ENCODE data around the gene EXOC6B. TPM values are rescaled to one million over a fixed set of nuclear protein-coding genes. Genes with fewer than 3 reads are reported as not detected.

EXOC6B gene
- total RNA-seq, 1 experiment from 2014 or later: 33.7 TPM

DNA sequence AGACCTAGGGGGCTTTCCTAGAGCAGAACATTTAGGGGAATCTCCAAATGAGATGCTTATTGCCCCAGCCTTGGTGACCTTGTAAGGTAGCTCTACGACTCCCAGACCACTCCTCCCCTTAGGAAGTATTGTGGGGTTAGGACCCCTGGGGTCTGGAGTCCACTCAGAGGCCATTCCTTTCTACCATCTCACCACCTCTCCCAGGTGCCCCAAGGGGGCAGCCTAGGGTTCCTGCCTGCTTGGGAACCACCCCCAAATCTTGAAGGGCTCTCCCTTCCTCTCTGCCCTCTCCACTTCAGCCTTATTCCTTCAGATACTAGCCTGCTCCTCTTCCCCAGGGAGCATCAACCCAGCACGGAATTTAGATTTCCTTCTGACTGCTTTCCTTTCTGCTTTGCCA, 17.5 kb upstream of the EXOC6B start (continued):
- TF ChIP-seq ZNF416 (CRISPR knock-in tag; IDR thresholded peaks at IDR 0.05): no peak
- no peak for TF ChIP-seq RORB (CRISPR knock-in tag; IDR thresholded peaks at IDR 0.05)
- TF ChIP-seq EMX1 (CRISPR knock-in tag; IDR thresholded peaks at IDR 0.05): no peak
- no peak for TF ChIP-seq MYBL2 (CRISPR knock-in tag; IDR thresholded peaks at IDR 0.05)
- no peak for TF ChIP-seq ZNF138 (CRISPR knock-in tag; conservative IDR thresholded peaks at IDR 0.05)
- TF ChIP-seq GRHL2 (CRISPR knock-in tag; IDR thresholded peaks at IDR 0.05; ENCODE audit: insufficient replicate concordance, severe bottlenecking): no peak
- TF ChIP-seq NFATC4 (CRISPR knock-in tag; IDR thresholded peaks at IDR 0.05): no peak
- TF ChIP-seq NR2C2 (CRISPR knock-in tag; IDR thresholded peaks at IDR 0.05): no peak
- no peak for TF ChIP-seq TEAD1 (CRISPR knock-in tag; IDR thresholded peaks at IDR 0.05)
- no peak for TF ChIP-seq ZBTB21 (CRISPR knock-in tag; IDR thresholded peaks at IDR 0.05; ENCODE audit: borderline replicate concordance)
- TF ChIP-seq ZNF396 (CRISPR knock-in tag; IDR thresholded peaks at IDR 0.05; ENCODE audit: borderline replicate concordance): no peak
- TF ChIP-seq, protein P1, sequence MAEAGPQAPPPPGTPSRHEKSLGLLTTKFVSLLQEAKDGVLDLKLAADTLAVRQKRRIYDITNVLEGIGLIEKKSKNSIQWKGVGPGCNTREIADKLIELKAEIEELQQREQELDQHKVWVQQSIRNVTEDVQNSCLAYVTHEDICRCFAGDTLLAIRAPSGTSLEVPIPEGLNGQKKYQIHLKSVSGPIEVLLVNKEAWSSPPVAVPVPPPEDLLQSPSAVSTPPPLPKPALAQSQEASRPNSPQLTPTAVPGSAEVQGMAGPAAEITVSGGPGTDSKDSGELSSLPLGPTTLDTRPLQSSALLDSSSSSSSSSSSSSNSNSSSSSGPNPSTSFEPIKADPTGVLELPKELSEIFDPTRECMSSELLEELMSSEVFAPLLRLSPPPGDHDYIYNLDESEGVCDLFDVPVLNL (CRISPR knock-in tag; IDR thresholded peaks at IDR 0.05; ENCODE audit: borderline replicate concordance, low read depth): no peak

DNA sequence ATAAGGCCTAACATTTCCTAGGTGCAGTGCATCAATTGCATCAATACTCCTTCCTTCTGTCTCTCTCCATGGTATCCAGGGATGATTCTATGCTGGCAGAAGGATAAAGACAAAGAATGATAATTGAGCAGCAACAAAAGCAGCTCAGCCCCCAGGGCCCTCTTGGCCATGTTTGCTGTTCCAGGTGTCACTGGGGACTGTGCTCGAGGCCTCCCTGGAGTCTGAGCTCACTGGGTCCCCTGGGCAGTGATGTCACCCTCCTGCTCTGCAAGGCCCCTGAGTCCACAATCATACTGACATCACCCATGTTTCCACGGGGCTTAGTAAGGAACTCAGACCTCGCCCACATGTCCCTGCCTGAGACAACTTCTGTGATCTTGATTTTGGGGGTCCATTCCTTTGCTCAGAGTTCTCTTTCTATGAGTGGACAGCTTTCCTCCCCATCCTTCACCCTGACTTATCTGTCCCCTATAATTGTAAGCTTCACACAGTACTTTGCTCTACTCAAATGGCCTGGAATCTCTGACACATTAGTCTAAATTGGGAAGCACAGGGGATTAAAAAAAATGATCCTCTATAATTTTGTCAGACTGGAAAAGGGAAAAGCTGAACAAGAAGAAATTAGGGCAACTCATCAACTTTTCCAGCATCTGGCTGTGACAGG, 15.8 kb upstream of the EXOC6B start:
- DNase-seq (ENCODE audit: low spot score) (no peak), ATAC-seq (no peak)
- POLR2A ChIA-PET: no interaction called here
- H3K4me3 Mint-ChIP-seq: no peak overlapping the region
- H3K36me3 Mint-ChIP-seq: no peaks in the 10 kb centered on the region
- CTCF ChIA-PET: interaction anchor here (1.2 to 2.8 kb wide), 3 partner anchors 22 to 46 kb away, joined by 3 to 9 read pairs (median 7); partner anchors contain the start of gene SPR
- TF ChIP-seq ZNF263 (CRISPR knock-in tag; IDR thresholded peaks at IDR 0.05; ENCODE audit: low read depth) (no peak), GRHL2 (CRISPR knock-in tag; IDR thresholded peaks at IDR 0.05; ENCODE audit: insufficient replicate concordance, severe bottlenecking) (no peak), SOX15 (CRISPR knock-in tag; IDR thresholded peaks at IDR 0.05) (no peak), ZNF396 (CRISPR knock-in tag; IDR thresholded peaks at IDR 0.05; ENCODE audit: borderline replicate concordance) (no peak), ESRRA (CRISPR knock-in tag; IDR thresholded peaks at IDR 0.05; ENCODE audit: borderline replicate concordance) (no peak), ZNF232 (CRISPR knock-in tag; IDR thresholded peaks at IDR 0.05) (no peak), ZNF219 (CRISPR knock-in tag; IDR thresholded peaks at IDR 0.05; ENCODE audit: borderline replicate concordance) (no peak), NR3C1 (CRISPR knock-in tag; conservative IDR thresholded peaks at IDR 0.05; ENCODE audit: low read depth) (no peak), CBFB (CRISPR knock-in tag; IDR thresholded peaks at IDR 0.05; ENCODE audit: low read depth) (no peak)
- H3K4me1 Mint-ChIP-seq: peaks cover 7% of the 10 kb centered on the region
- H3K27me3 Mint-ChIP-seq (ENCODE audit: low read depth): no peaks in the 10 kb centered on the region
- H3K27ac Mint-ChIP-seq: no peak overlapping the region
- no peaks in the 10 kb centered on the region for H3K9me3 Mint-ChIP-seq

DNA sequence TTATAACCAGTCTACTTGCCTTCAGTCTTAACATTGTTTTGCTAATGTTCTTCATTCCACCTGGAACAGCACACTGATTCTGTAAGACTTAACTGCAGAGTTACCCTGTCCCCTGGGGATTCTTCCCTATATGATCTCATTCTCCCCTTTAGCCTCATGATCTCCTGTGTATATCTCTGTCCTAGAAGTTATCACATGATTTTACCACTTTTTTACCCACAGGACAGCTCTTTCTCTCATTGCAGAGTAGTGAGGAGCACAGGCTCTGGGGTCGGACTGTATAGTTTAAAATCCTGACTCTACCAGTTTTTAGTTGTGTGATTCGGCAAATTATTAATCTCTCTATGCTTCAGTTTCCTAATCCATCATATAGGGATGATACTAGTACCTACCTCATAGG, 14.2 kb upstream of the EXOC6B start:
- no peak for DNase-seq (ENCODE audit: low spot score)
- no peak for ATAC-seq
- POLR2A ChIA-PET: no interaction called here
- Mint-ChIP-seq H3K9me3 (no peaks in the 10 kb centered on the region), H3K4me3 (no peak overlapping the region), H3K27ac (no peak overlapping the region), H3K36me3 (no peaks in the 10 kb centered on the region), H3K4me1 (peaks cover 7% of the 10 kb centered on the region), H3K27me3 (ENCODE audit: low read depth) (0 out of 2 replicates have a peak, but pooled peaks cover under 1% of the 10 kb centered on the region)
- CTCF ChIA-PET: interaction anchor here (2.8 kb wide), 1 partner anchor 23 kb away, joined by 9 read pairs; no protein-coding TSS in a partner anchor
- TF ChIP-seq, protein P2, sequence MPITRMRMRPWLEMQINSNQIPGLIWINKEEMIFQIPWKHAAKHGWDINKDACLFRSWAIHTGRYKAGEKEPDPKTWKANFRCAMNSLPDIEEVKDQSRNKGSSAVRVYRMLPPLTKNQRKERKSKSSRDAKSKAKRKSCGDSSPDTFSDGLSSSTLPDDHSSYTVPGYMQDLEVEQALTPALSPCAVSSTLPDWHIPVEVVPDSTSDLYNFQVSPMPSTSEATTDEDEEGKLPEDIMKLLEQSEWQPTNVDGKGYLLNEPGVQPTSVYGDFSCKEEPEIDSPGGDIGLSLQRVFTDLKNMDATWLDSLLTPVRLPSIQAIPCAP (CRISPR knock-in tag; IDR thresholded peaks at IDR 0.05): no peak
- TF ChIP-seq, protein P3, sequence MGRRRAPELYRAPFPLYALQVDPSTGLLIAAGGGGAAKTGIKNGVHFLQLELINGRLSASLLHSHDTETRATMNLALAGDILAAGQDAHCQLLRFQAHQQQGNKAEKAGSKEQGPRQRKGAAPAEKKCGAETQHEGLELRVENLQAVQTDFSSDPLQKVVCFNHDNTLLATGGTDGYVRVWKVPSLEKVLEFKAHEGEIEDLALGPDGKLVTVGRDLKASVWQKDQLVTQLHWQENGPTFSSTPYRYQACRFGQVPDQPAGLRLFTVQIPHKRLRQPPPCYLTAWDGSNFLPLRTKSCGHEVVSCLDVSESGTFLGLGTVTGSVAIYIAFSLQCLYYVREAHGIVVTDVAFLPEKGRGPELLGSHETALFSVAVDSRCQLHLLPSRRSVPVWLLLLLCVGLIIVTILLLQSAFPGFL (CRISPR knock-in tag; IDR thresholded peaks at IDR 0.05; ENCODE audit: borderline replicate concordance): no peak
- TF ChIP-seq FOXJ3 (CRISPR knock-in tag; IDR thresholded peaks at IDR 0.05; ENCODE audit: borderline replicate concordance) (no peak), SOX15 (CRISPR knock-in tag; IDR thresholded peaks at IDR 0.05) (no peak), HMGA2 (CRISPR knock-in tag; IDR thresholded peaks at IDR 0.05) (no peak), ZNF219 (CRISPR knock-in tag; IDR thresholded peaks at IDR 0.05; ENCODE audit: borderline replicate concordance) (no peak), GTF2I (CRISPR knock-in tag; conservative IDR thresholded peaks at IDR 0.05) (no peak), ESRRA (CRISPR knock-in tag; IDR thresholded peaks at IDR 0.05; ENCODE audit: borderline replicate concordance) (no peak), CREB1 (CRISPR knock-in tag; IDR thresholded peaks at IDR 0.05) (no peak), GABPB1 (CRISPR knock-in tag; IDR thresholded peaks at IDR 0.05) (no peak), ELF4 (CRISPR knock-in tag; IDR thresholded peaks at IDR 0.05; ENCODE audit: low read depth) (no peak)
- TF ChIP-seq, protein P1 (CRISPR knock-in tag; IDR thresholded peaks at IDR 0.05; ENCODE audit: borderline replicate concordance, low read depth): no peak
- TF ChIP-seq, protein P4, sequence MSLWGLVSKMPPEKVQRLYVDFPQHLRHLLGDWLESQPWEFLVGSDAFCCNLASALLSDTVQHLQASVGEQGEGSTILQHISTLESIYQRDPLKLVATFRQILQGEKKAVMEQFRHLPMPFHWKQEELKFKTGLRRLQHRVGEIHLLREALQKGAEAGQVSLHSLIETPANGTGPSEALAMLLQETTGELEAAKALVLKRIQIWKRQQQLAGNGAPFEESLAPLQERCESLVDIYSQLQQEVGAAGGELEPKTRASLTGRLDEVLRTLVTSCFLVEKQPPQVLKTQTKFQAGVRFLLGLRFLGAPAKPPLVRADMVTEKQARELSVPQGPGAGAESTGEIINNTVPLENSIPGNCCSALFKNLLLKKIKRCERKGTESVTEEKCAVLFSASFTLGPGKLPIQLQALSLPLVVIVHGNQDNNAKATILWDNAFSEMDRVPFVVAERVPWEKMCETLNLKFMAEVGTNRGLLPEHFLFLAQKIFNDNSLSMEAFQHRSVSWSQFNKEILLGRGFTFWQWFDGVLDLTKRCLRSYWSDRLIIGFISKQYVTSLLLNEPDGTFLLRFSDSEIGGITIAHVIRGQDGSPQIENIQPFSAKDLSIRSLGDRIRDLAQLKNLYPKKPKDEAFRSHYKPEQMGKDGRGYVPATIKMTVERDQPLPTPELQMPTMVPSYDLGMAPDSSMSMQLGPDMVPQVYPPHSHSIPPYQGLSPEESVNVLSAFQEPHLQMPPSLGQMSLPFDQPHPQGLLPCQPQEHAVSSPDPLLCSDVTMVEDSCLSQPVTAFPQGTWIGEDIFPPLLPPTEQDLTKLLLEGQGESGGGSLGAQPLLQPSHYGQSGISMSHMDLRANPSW (CRISPR knock-in tag; conservative IDR thresholded peaks at IDR 0.05; ENCODE audit: low read depth): no peak
